Upper lobe of left lung (tissue), 4 donors: ENCODE data around the gene AKR1B1.

Source experiments
- CTCF ChIP-seq, 6 experiments: fragments of 450-650 bp in 4 of 6; fragments of 200-600 bp in 2 of 6; sonication (generic) in 2 of 6; IDR thresholded peaks; one replicate each; pipeline ENCODE4 v1.5.1; 2016 to 2019; ENCODE audit warnings: antibody characterized with exemption in 6 of 6
- EP300 ChIP-seq, 4 donors: sonication (generic); formaldehyde crosslinking; IDR thresholded peaks; one replicate each; pipeline ENCODE4 v1.5.1; 2017; ENCODE audit warnings: antibody characterized with exemption in 4 of 4, control low read depth in 2 of 4
- POLR2A ChIP-seq, 4 donors: fragments of 450-650 bp; IDR thresholded peaks; one replicate each; pipeline ENCODE4 v1.5.1; 2016 to 2017; ENCODE audit warnings: antibody characterized with exemption in 4 of 4, mild to moderate bottlenecking in 2 of 4
- POLR2AphosphoS5 ChIP-seq, 2 donors: sonication (generic); formaldehyde crosslinking; IDR thresholded peaks; one replicate each; pipeline ENCODE4 v1.5.1; 2017; ENCODE audit warnings: antibody characterized with exemption in 2 of 2

- TF ChIP-seq POLR2AphosphoS5 (IDR thresholded peaks at IDR 0.05) (no peak), CTCF (IDR thresholded peaks at IDR 0.05) (no peak), EP300 (IDR thresholded peaks at IDR 0.05) (no peak), POLR2A (IDR thresholded peaks at IDR 0.05) (no peak)
Measured at GRCh38 chr7:134485203-134485602, 26.3 kb upstream of the AKR1B1 start.
